Lower leg skin (tissue), 4 donors: ENCODE measurements around the gene ABTB2. TPM values are rescaled to one million over a fixed set of nuclear protein-coding genes. Genes with fewer than 3 reads are reported as not detected.
"Not testable (repeated sequence)": the region's sequence is repeated elsewhere in the genome, so short reads cannot be mapped to it uniquely, and the experiment has no call there.

Experiments
- DNase-seq, 2 donors: peaks; one replicate each; pipeline ENCODE4 v3.0.0-alpha.2; 2019; ENCODE audit warnings: low spot score in 2 of 2
- H3K4me3 ChIP-seq: fragments of 200-600 bp; sonication (generic); 2 replicates; pipeline ENCODE4 v1.5.1; 2017; ENCODE audit warnings: mild to moderate bottlenecking, low read depth; ENCODE audit not compliant: poor library complexity, severe bottlenecking
- POLR2A ChIP-seq, 2 donors: fragments of 450-650 bp; IDR thresholded peaks; one replicate each; pipeline ENCODE4 v1.6.1; 2016 to 2017; ENCODE audit warnings: antibody characterized with exemption in 2 of 2, mild to moderate bottlenecking in 1 of 2, moderate library complexity in 1 of 2
- whole genome bisulfite sequencing, 2 donors: methylation state at CpG; one replicate each; pipeline ENCODE4 v1.1.5; 2018; 5-methylcytosine and 5-hydroxymethylcytosine counted together
- intact Hi-C: fragments of 100-400 bp; cut with DNase I; formaldehyde crosslinking; loops from one replicate; pipeline ENCODE4 v1.15.0; 2023; ENCODE audit warnings: low total_unique reads
- total RNA-seq, 4 donors: library from RNA; depleted of rRNA; stranded (reverse); fragments of >200 nt; gene quantifications; one replicate each; pipeline ENCODE4 v1.1.0, GENCODE V29; 2016
- TF ChIP-seq, protein P1 (sequence below), 3 donors: fragments of 450-650 bp; IDR thresholded peaks; one replicate each; pipeline ENCODE4 v1.5.1; 2016; ENCODE audit warnings: antibody characterized with exemption in 3 of 3, mild to moderate bottlenecking in 3 of 3, moderate library complexity in 2 of 3

Gene ABTB2
- total RNA-seq, 4 donors from 2014 or later = 6.1 to 24.2 (median 11.1) TPM

DNA sequence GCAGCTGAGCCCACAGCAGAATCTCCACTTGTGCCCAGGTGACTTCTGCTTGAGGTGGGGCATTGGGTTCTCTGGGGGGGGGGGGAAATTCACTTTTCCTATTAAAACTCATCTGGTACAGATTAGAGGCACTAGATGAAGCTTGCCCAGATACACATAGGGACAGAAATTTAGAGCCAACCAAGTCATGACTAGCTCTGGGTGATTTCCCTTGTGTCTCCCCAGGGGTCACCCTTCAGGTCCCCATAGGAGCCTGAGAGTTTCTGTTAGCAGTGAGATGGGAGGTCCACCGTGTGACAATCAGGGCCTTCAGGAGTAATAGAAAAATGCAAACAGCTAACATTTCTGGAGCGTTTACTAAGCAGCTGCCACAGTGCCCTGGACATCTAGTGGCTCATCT is 175.4 kb downstream of the ABTB2 start:
- WGBS, 2 donors = 68 to 81% methylated on average over 2 of the region's 2 CpGs
- TF ChIP-seq, protein P1, sequence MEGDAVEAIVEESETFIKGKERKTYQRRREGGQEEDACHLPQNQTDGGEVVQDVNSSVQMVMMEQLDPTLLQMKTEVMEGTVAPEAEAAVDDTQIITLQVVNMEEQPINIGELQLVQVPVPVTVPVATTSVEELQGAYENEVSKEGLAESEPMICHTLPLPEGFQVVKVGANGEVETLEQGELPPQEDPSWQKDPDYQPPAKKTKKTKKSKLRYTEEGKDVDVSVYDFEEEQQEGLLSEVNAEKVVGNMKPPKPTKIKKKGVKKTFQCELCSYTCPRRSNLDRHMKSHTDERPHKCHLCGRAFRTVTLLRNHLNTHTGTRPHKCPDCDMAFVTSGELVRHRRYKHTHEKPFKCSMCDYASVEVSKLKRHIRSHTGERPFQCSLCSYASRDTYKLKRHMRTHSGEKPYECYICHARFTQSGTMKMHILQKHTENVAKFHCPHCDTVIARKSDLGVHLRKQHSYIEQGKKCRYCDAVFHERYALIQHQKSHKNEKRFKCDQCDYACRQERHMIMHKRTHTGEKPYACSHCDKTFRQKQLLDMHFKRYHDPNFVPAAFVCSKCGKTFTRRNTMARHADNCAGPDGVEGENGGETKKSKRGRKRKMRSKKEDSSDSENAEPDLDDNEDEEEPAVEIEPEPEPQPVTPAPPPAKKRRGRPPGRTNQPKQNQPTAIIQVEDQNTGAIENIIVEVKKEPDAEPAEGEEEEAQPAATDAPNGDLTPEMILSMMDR (IDR thresholded peaks at IDR 0.05) = no peak
- TF ChIP-seq POLR2A (IDR thresholded peaks at IDR 0.05) = no peak
- H3K4me3 ChIP-seq = no peak overlapping the region
- intact Hi-C loops = no loop called here
- DNase-seq = no peak

DNA sequence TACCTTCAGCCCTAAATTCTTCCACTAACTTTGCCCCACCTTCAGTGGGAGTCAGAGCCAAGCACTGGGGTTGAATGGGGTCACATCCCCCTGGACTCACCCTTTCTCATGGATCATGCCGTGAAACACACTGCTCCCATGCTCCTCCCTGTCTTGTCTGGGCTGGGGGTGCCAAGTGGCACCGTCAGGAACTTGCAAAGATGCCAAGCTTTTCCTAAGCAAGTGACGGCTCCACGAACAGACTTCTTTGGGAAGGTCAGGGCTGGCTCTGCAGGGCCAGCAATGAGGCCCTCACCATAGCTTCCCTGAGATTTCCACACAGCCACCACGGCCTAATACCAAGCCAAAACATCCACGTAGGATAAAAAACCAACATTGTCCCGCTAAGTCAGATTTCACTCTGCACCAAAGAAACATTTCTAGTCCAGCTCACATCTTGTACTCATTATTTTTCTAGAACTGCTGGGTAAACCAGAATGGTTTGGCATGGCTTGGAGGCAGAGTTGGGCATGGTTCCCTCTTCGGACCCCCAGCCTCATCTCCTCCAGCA is 175.9 kb downstream of the ABTB2 start:
- DNase-seq = no peak
- no peak for TF ChIP-seq POLR2A (IDR thresholded peaks at IDR 0.05)
- TF ChIP-seq, protein P1 (IDR thresholded peaks at IDR 0.05) = no peak
- intact Hi-C loops = no loop called here
- no peak overlapping the region for H3K4me3 ChIP-seq
- WGBS, 2 donors = 59 to 72% methylated on average over 7 to 8 of the region's 8 CpGs

DNA sequence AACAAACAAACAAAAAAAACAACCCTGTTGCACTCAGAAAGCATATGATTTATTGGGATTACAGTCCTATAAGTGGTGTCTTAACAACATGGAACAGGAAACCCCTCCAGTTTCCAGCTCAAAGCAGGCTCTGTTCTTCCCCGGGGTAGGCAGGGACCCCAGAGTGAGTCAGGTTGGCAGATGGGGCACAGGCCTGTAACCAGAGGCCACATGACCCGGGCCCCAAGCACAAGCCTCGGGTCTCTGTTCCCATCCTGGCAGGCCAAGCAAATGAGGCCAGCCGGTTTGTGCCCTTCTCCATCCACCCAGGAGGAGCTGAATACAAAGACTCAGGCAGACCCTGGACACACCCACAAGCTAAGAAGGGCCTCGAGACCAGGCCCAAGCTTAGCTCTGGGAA is 176.6 kb downstream of the ABTB2 start:
- H3K4me3 ChIP-seq = no peak overlapping the region
- WGBS, 2 donors = 63 to 69% methylated on average over 5 of the region's 5 CpGs
- no peak for DNase-seq
- intact Hi-C loops = no loop called here
- TF ChIP-seq, protein P1 (IDR thresholded peaks at IDR 0.05) = no peak
- no peak for TF ChIP-seq POLR2A (IDR thresholded peaks at IDR 0.05)

DNA sequence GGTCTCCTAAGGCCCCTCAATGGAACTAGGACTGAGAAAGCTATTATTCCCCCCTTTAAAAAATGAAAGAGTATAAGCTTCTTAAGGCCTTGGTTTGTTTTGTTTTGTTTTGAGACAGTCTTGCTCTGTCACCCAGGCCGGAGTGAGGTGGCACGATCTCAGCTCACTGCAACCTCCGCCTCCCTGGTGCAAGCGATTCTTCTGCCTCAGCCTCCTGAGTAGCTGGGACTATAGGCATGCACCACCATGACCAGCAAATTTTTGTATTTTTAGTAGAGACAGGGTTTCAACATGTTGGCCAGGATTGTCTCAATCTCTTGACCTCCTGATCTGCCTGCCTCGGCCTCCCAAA is 177.0 kb downstream of the ABTB2 start:
- DNase-seq, H3K4me3 ChIP-seq, intact Hi-C loops: not testable (repeated sequence)
- WGBS, 2 donors = 72 to 74% methylated on average over 5 of the region's 5 CpGs

GRCh38 chr11:34180040-34180813 is 177.6 kb downstream of the ABTB2 start:
- intact Hi-C loops = no loop called here
- DNase-seq = no peak
- H3K4me3 ChIP-seq = no peak overlapping the region
- 78 to 86% methylated on average over 6 of the region's 6 CpGs for WGBS, 2 donors
- TF ChIP-seq, protein P1 (IDR thresholded peaks at IDR 0.05) = no peak
- TF ChIP-seq POLR2A (IDR thresholded peaks at IDR 0.05) = no peak

DNA sequence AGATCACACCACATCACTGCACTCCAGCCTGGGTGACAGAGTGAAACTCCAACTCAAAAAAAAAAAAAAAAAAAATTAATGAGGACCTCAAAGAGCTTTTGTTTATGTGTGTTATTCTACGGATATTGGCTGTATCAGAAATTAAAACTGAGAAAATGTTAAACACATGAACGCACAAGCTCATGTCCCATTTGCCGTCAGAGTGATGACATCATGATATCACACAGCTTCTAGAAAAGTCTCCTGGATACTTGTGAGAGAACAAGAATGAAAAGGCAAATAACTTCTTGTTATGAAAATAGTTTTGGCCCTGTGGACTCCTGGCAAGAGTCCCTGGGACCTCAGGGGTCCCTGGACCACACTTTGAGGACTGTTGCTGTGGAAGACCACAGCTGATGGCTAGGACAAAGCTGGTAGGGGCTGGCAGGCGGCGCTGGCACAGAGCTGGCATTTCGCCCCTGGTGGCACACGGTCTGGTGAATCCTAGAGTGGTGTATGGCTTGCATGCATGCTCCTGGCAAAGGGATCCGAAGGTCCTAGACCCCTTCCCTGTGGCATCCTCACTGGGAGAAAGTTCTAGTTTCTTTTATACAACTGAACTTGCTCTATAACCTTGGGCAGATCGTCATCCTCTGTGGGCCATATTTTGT is 178.7 kb downstream of the ABTB2 start:
- no peak for DNase-seq
- TF ChIP-seq, protein P1 (IDR thresholded peaks at IDR 0.05) = no peak
- TF ChIP-seq POLR2A (IDR thresholded peaks at IDR 0.05) = no peak
- H3K4me3 ChIP-seq = no peak overlapping the region
- WGBS, 2 donors = 87 to 89% methylated on average over 9 of the region's 9 CpGs
- intact Hi-C loops = loop anchor here (10.0 kb wide), 1 partner anchor 316 kb away; no protein-coding TSS in a partner anchor
